ENCODE measurements around the gene HAPSTR1. TPM values are rescaled to one million over a fixed set of nuclear protein-coding genes. Genes with fewer than 3 reads are reported as not detected.

The HAPSTR1 gene
- total RNA-seq, 4 donors from 2014 or later, result 44.8 to 71.7 (median 57.6) TPM

GRCh38 chr16:9097266-9098219 lies 6.1 kb downstream of the HAPSTR1 start:
- no peak for ATAC-seq (ENCODE audit: low FRiP score)
- DNase-seq (ENCODE audit: low spot score), result no peak
- TF ChIP-seq, protein P1, sequence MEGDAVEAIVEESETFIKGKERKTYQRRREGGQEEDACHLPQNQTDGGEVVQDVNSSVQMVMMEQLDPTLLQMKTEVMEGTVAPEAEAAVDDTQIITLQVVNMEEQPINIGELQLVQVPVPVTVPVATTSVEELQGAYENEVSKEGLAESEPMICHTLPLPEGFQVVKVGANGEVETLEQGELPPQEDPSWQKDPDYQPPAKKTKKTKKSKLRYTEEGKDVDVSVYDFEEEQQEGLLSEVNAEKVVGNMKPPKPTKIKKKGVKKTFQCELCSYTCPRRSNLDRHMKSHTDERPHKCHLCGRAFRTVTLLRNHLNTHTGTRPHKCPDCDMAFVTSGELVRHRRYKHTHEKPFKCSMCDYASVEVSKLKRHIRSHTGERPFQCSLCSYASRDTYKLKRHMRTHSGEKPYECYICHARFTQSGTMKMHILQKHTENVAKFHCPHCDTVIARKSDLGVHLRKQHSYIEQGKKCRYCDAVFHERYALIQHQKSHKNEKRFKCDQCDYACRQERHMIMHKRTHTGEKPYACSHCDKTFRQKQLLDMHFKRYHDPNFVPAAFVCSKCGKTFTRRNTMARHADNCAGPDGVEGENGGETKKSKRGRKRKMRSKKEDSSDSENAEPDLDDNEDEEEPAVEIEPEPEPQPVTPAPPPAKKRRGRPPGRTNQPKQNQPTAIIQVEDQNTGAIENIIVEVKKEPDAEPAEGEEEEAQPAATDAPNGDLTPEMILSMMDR (IDR thresholded peaks at IDR 0.05), result no peak

DNA sequence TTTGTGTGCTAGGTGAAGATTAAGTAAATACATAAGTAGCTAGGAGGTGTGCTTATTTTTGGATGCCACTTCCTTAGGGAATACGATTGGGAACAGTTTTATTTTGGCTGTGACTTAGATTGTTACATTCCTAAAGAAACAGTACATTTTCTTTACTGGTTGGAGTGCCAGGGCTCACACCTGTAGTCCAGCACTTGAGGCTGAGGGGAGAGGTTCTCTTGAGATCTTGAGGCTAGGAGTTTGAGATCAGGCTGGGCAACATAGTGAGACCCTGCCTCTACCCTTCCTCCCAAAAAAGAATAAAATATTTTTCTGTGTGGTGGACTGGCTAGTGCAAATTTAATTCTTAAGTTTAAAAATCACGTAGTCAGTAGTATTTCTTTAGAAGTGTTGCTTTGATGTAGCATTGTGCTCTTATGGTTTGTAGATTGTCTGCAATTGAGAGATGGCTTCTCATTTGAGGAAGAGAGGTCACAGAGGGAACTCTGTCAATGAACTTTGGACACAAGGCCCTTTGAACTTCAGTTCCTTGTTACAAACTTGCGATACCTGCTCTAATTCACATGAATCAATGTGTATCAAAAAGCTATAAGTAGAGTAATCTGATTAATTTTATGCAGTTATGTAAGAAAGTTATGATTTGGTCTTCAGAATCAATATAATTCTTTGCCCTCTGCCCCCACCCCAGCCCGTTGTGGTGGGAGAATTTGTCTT lies 7.1 kb downstream of the HAPSTR1 start:
- no peak for ATAC-seq (ENCODE audit: low FRiP score)
- no peak for DNase-seq (ENCODE audit: low spot score)
- TF ChIP-seq, protein P1 (IDR thresholded peaks at IDR 0.05), result no peak

GRCh38 chr16:9099131-9099625 lies 7.7 kb downstream of the HAPSTR1 start:
- DNase-seq (ENCODE audit: low spot score) (no peak), ATAC-seq (ENCODE audit: low FRiP score) (no peak)
- TF ChIP-seq, protein P1 (IDR thresholded peaks at IDR 0.05), result no peak

DNA sequence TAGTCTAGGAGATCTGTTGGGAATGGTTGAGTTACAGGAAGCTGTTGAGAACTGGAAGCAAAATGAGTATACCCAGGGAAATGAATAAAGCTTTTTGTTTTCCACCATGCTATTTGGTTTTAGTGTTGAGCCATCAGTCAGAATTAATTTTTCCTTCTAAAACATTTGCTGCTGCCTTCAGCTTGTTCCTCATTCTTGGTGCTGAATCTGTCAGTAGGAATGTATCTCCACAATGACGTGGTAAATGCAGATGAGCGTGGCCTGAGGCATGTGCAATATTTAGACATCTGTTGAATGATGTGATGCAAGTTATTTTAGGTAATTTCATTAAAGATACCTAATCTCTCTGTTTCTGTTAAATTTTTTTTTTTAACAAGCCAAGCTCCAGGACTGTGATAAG lies 10.9 kb downstream of the HAPSTR1 start:
- DNase-seq (ENCODE audit: low spot score) (no peak), ATAC-seq (ENCODE audit: low FRiP score) (peak; percentile 17)
- TF ChIP-seq, protein P1 (IDR thresholded peaks at IDR 0.05), result no peak

DNA sequence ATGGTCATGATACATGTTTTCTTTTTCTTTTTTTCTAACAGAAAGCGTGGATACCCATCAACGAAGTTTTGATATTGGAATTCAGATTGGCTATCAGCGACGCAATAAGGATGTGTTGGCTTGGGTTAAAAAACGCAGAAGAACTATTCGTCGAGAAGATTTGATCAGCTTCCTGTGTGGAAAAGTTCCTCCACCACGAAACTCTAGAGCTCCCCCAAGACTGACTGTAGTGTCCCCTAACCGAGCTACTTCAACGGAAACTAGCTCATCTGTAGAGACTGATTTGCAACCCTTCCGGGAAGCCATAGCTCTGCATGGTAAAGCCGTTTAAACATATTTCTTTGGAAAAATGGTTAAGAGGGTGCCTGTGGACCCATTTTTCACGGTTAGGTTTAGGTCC lies 11.5 kb downstream of the HAPSTR1 start:
- ATAC-seq (ENCODE audit: low FRiP score) (no peak), DNase-seq (ENCODE audit: low spot score) (no peak)
- TF ChIP-seq, protein P1 (IDR thresholded peaks at IDR 0.05), result no peak

GRCh38 chr16:9103546-9103945 lies 12.1 kb downstream of the HAPSTR1 start:
- ATAC-seq (ENCODE audit: low FRiP score) (no peak), DNase-seq (ENCODE audit: low spot score) (no peak)
- TF ChIP-seq, protein P1 (IDR thresholded peaks at IDR 0.05), result no peak
